ENCODE results near the gene PAMR1. TPM values are rescaled to one million over a fixed set of nuclear protein-coding genes. Genes with fewer than 3 reads are reported as not detected.

The PAMR1 gene
- total RNA-seq, 1 experiment from 2014 or later = 0.62 TPM

DNA sequence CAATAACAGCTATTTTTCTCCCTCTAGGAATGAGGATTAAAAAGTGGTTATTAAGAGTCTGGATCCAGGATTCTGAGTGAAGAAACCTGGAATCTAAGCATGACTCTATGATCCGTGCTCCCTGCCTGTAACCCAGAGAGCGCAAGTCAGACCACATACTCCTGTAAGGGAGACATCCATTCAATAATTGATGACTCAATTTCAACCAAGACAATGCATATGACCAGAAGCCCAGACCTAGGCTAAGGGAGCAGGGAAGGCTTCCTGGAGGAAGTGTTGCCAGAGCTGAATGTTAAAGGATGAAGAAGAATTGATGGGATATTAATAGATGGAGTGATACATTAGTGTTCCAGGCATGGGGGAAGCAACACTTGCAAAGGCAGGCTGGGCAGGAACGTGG is 13.8 kb upstream of the PAMR1 start:
- TF ChIP-seq, protein P1, sequence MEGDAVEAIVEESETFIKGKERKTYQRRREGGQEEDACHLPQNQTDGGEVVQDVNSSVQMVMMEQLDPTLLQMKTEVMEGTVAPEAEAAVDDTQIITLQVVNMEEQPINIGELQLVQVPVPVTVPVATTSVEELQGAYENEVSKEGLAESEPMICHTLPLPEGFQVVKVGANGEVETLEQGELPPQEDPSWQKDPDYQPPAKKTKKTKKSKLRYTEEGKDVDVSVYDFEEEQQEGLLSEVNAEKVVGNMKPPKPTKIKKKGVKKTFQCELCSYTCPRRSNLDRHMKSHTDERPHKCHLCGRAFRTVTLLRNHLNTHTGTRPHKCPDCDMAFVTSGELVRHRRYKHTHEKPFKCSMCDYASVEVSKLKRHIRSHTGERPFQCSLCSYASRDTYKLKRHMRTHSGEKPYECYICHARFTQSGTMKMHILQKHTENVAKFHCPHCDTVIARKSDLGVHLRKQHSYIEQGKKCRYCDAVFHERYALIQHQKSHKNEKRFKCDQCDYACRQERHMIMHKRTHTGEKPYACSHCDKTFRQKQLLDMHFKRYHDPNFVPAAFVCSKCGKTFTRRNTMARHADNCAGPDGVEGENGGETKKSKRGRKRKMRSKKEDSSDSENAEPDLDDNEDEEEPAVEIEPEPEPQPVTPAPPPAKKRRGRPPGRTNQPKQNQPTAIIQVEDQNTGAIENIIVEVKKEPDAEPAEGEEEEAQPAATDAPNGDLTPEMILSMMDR (conservative IDR thresholded peaks at IDR 0.05; ENCODE audit: low read depth, low read length) = no peak
- no peak for TF ChIP-seq EZH2 (IDR thresholded peaks at IDR 0.05; ENCODE audit: borderline replicate concordance, low read depth, low read length, poor library complexity, severe bottlenecking)
- H3K27ac ChIP-seq (ENCODE audit: low read depth, low read length, poor library complexity, severe bottlenecking) = no peak overlapping the region
- H3K27me3 ChIP-seq (replicated peaks; ENCODE audit: insufficient read depth, low read depth, low read length, poor library complexity) = peaks cover 51% of the 10 kb centered on the region
- H3K4me3 ChIP-seq (ENCODE audit: low read depth, low read length, poor library complexity, severe bottlenecking) = no peak overlapping the region
- no peaks in the 10 kb centered on the region for H3K4me1 ChIP-seq (ENCODE audit: insufficient read depth, low read length, poor library complexity, severe bottlenecking)
- H3K36me3 ChIP-seq (ENCODE audit: insufficient read depth, low read length, poor library complexity, severe bottlenecking) = no peaks in the 10 kb centered on the region
- no TSS peak for BruUV-seq (replicated peaks)
- intact Hi-C loops (cut with micrococcal nuclease; ENCODE audit: unreplicated experiment) = no loop called here
- H3K9me3 ChIP-seq (ENCODE audit: low read depth, low read length, poor library complexity, severe bottlenecking) = no peaks in the 10 kb centered on the region
- CTCF ChIA-PET = no interaction called here
- POLR2A ChIA-PET (ENCODE audit: low non-redundant PET) = no interaction called here
- no peak for DNase-seq (ENCODE audit: low spot score)

DNA sequence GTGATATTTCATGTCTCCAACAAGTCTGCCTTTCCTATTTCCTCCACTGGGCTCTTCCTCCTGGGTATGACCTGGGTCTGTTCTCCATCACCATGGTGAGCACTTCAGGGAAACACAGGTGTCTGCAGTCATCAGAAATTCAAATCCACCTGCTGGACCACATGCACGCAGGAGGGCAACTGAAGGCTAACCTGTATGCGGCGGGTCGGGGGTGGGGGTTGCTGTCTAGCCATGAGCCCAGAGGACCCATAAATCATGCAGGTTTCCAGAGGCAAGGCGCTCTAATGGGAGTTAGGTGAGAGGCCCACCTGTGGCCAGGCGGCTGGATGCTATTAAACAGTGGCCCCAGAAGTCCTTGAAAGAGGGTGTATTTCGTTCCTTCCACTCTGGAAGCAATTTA is 11.1 kb upstream of the PAMR1 start:
- ChIA-PET POLR2A (ENCODE audit: low non-redundant PET) (no interaction called here), CTCF (no interaction called here)
- BruUV-seq (replicated peaks) = no TSS peak

GRCh38 chr11:35531246-35531645 is 5.8 kb upstream of the PAMR1 start:
- no peak for DNase-seq (ENCODE audit: low spot score)

More for the DNA sequence above, 11.1 kb upstream of the PAMR1 start:
- Histone ChIP-seq H3K4me1 (ENCODE audit: insufficient read depth, low read length, poor library complexity, severe bottlenecking) (no peaks in the 10 kb centered on the region), H3K9me3 (ENCODE audit: low read depth, low read length, poor library complexity, severe bottlenecking) (no peaks in the 10 kb centered on the region), H3K27me3 (replicated peaks; ENCODE audit: insufficient read depth, low read depth, low read length, poor library complexity) (peaks cover 63% of the 10 kb centered on the region), H3K36me3 (ENCODE audit: insufficient read depth, low read length, poor library complexity, severe bottlenecking) (no peaks in the 10 kb centered on the region), H3K27ac (ENCODE audit: low read depth, low read length, poor library complexity, severe bottlenecking) (no peak overlapping the region), H3K4me3 (ENCODE audit: low read depth, low read length, poor library complexity, severe bottlenecking) (no peak overlapping the region)
- intact Hi-C loops (cut with micrococcal nuclease; ENCODE audit: unreplicated experiment) = no loop called here
- DNase-seq (ENCODE audit: low spot score) = no peak
- TF ChIP-seq, protein P1 (conservative IDR thresholded peaks at IDR 0.05; ENCODE audit: low read depth, low read length) = no peak
- TF ChIP-seq EZH2 (IDR thresholded peaks at IDR 0.05; ENCODE audit: borderline replicate concordance, low read depth, low read length, poor library complexity, severe bottlenecking) = no peak

More at GRCh38 chr11:35531246-35531645, 5.8 kb upstream of the PAMR1 start:
- H3K4me3 ChIP-seq (ENCODE audit: low read depth, low read length, poor library complexity, severe bottlenecking) = no peak overlapping the region
- BruUV-seq (replicated peaks) = no TSS peak
- H3K9me3 ChIP-seq (ENCODE audit: low read depth, low read length, poor library complexity, severe bottlenecking) = no peaks in the 10 kb centered on the region
- CTCF ChIA-PET = no interaction called here
- H3K36me3 ChIP-seq (ENCODE audit: insufficient read depth, low read length, poor library complexity, severe bottlenecking) = no peaks in the 10 kb centered on the region
- POLR2A ChIA-PET (ENCODE audit: low non-redundant PET) = no interaction called here
- no peaks in the 10 kb centered on the region for H3K4me1 ChIP-seq (ENCODE audit: insufficient read depth, low read length, poor library complexity, severe bottlenecking)
- H3K27ac ChIP-seq (ENCODE audit: low read depth, low read length, poor library complexity, severe bottlenecking) = no peak overlapping the region
- peaks cover 56% of the 10 kb centered on the region for H3K27me3 ChIP-seq (replicated peaks; ENCODE audit: insufficient read depth, low read depth, low read length, poor library complexity)
- TF ChIP-seq, protein P1 (conservative IDR thresholded peaks at IDR 0.05; ENCODE audit: low read depth, low read length) = no peak
- no peak for TF ChIP-seq EZH2 (IDR thresholded peaks at IDR 0.05; ENCODE audit: borderline replicate concordance, low read depth, low read length, poor library complexity, severe bottlenecking)
- intact Hi-C loops (cut with micrococcal nuclease; ENCODE audit: unreplicated experiment) = no loop called here

Data from A673 (cell line).